RWPE2 (cell line): ENCODE measurements around the gene TPPP2.

Experiments used
- ATAC-seq: fragments of 200-7000 bp; cut with Tn5 transposase; 3 replicates; pipeline ENCODE4 v1.9.1; 2021; ENCODE audit warnings: low read depth
- DNase-seq: peaks from one replicate; pipeline ENCODE4 v3.0.0-alpha.2; 2020; ENCODE audit warnings: low spot score
- H3K27ac ChIP-seq: fragments of 450-650 bp; 2 replicates; pipeline ENCODE4 v1.5.1; 2017; ENCODE audit warnings: mild to moderate bottlenecking; ENCODE audit not compliant: poor library complexity, severe bottlenecking
- H3K27me3 ChIP-seq: fragments of 250-450 bp; sonication (Bioruptor Pico); 2 replicates; pipeline ENCODE4 v1.5.1; 2021; ENCODE audit warnings: mild to moderate bottlenecking, moderate library complexity; ENCODE audit not compliant: insufficient read depth, poor library complexity, severe bottlenecking
- H3K36me3 ChIP-seq: fragments of 250-450 bp; sonication (Bioruptor Pico); 2 replicates; pipeline ENCODE4 v1.5.1; 2020; ENCODE audit warnings: low read depth, mild to moderate bottlenecking, moderate library complexity
- H3K4me1 ChIP-seq: fragments of 250-450 bp; sonication (Bioruptor Pico); 2 replicates; pipeline ENCODE4 v1.5.1; 2021; ENCODE audit warnings: mild to moderate bottlenecking, moderate library complexity; ENCODE audit not compliant: insufficient read depth, poor library complexity, severe bottlenecking
- H3K4me3 ChIP-seq: fragments of 250-450 bp; sonication (Bioruptor Pico); 2 replicates; pipeline ENCODE4 v1.5.1; 2021; ENCODE audit warnings: mild to moderate bottlenecking, moderate library complexity; ENCODE audit not compliant: severe bottlenecking
- H3K9me3 ChIP-seq: fragments of 250-450 bp; sonication (Bioruptor Pico); 2 replicates; pipeline ENCODE4 v1.5.1; 2021; ENCODE audit warnings: mild to moderate bottlenecking, moderate library complexity; ENCODE audit not compliant: severe bottlenecking
- TF ChIP-seq, protein P1 (sequence below): fragments of 450-650 bp; IDR thresholded peaks from one replicate; pipeline ENCODE4 v1.5.1; 2017; ENCODE audit warnings: mild to moderate bottlenecking, moderate library complexity; ENCODE audit not compliant: poor library complexity, severe bottlenecking

The TPPP2 gene

DNA sequence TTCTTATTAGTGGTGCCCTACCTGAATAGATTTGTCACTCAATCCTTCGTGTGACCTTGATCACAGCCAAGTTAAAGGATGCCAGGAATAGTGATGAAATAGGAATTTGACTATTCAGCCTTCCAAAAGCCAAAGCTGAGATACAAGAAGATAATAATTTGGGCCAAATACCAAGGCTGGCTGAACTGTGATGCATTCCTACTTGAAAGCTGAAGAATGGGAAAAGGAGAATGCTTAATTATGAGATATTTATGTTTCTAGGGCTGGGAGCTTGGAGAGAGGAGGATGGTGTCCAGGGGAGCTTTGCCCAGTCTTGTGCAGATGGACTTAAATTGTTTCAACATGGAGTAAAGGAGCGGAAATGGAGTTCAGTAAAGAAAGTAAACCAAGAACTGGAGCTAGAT lies 17.4 kb downstream of the TPPP2 start:
- H3K27ac ChIP-seq, result no peak overlapping the region
- no peak for ATAC-seq
- DNase-seq, result no peak
- H3K36me3 ChIP-seq, result no peaks in the 10 kb centered on the region
- no peaks in the 10 kb centered on the region for H3K27me3 ChIP-seq
- H3K4me3 ChIP-seq, result no peak overlapping the region
- TF ChIP-seq, protein P1, sequence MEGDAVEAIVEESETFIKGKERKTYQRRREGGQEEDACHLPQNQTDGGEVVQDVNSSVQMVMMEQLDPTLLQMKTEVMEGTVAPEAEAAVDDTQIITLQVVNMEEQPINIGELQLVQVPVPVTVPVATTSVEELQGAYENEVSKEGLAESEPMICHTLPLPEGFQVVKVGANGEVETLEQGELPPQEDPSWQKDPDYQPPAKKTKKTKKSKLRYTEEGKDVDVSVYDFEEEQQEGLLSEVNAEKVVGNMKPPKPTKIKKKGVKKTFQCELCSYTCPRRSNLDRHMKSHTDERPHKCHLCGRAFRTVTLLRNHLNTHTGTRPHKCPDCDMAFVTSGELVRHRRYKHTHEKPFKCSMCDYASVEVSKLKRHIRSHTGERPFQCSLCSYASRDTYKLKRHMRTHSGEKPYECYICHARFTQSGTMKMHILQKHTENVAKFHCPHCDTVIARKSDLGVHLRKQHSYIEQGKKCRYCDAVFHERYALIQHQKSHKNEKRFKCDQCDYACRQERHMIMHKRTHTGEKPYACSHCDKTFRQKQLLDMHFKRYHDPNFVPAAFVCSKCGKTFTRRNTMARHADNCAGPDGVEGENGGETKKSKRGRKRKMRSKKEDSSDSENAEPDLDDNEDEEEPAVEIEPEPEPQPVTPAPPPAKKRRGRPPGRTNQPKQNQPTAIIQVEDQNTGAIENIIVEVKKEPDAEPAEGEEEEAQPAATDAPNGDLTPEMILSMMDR, result no peak
- no peaks in the 10 kb centered on the region for H3K9me3 ChIP-seq
- peaks cover 6% of the 10 kb centered on the region for H3K4me1 ChIP-seq

DNA sequence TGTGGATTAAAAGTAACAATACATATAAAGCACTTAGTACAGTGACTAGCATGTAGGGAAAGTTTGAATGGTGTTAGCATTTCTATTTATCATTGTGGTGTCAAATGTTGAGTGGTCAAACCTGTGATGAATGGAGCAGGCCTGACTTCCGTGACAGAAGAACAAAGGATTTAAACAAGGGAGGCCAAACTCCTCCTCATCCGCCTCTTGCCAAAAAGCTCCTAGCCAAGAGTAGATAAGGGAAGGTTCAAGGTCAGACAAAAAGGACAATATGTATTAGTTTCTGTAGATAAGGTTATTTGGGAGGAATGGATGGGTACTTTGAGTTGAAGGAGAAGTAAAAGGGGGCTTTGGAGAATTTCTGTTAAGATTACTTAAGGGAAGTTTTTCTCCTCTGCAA lies 18.6 kb downstream of the TPPP2 start:
- no peaks in the 10 kb centered on the region for H3K9me3 ChIP-seq
- ATAC-seq (no peak), DNase-seq (no peak)
- no peaks in the 10 kb centered on the region for H3K27me3 ChIP-seq
- no peaks in the 10 kb centered on the region for H3K4me1 ChIP-seq
- no peak overlapping the region for H3K4me3 ChIP-seq
- no peaks in the 10 kb centered on the region for H3K36me3 ChIP-seq
- TF ChIP-seq, protein P1, result no peak
- H3K27ac ChIP-seq, result no peak overlapping the region

DNA sequence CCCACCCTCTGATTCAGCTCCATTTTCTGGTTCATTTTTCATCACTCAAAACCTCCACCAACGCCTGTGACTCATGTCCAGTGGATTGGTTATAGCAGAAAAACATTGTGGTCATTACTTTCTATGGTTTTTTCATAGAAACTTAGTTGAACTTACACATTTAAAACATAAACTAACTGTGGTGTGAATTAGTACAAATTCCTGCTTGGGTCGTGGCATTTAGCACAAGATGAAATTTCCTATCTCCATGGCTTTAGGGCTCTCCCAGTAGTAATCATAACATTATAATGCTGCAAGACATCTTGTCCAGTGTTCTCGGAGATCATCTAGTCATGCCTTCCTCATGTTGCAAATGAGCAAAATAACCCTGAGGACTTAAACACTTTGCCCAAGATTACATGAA lies 19.3 kb downstream of the TPPP2 start:
- DNase-seq (no peak), ATAC-seq (no peak)
- TF ChIP-seq, protein P1, result no peak
- H3K27ac ChIP-seq, result no peak overlapping the region
- no peak overlapping the region for H3K4me3 ChIP-seq
- no peaks in the 10 kb centered on the region for H3K27me3 ChIP-seq
- no peaks in the 10 kb centered on the region for H3K36me3 ChIP-seq
- H3K4me1 ChIP-seq, result no peaks in the 10 kb centered on the region
- H3K9me3 ChIP-seq, result no peaks in the 10 kb centered on the region

DNA sequence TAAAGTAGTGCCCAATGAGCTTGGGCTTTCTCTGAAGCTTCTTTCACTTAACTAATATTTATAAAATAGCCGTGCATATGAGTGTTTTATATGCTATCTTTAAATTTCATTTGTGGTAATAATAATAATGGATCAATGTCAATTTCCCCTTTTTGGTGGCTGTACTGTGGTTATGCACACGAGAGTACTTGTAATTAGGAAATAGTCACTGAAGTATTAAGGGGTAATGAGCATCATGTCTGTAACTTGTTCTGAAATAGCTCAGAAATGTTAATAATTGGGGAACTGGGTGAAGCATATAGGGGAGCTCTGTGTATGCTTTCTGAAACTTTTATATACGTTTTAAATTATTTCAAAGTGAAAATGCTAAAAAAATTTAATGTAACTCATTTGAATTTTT lies 20.6 kb downstream of the TPPP2 start:
- DNase-seq, result no peak
- Histone ChIP-seq H3K9me3 (no peaks in the 10 kb centered on the region), H3K4me1 (no peaks in the 10 kb centered on the region), H3K4me3 (no peak overlapping the region), H3K27ac (no peak overlapping the region), H3K36me3 (no peaks in the 10 kb centered on the region), H3K27me3 (no peaks in the 10 kb centered on the region)
- TF ChIP-seq, protein P1, result no peak
- ATAC-seq, result no peak

DNA sequence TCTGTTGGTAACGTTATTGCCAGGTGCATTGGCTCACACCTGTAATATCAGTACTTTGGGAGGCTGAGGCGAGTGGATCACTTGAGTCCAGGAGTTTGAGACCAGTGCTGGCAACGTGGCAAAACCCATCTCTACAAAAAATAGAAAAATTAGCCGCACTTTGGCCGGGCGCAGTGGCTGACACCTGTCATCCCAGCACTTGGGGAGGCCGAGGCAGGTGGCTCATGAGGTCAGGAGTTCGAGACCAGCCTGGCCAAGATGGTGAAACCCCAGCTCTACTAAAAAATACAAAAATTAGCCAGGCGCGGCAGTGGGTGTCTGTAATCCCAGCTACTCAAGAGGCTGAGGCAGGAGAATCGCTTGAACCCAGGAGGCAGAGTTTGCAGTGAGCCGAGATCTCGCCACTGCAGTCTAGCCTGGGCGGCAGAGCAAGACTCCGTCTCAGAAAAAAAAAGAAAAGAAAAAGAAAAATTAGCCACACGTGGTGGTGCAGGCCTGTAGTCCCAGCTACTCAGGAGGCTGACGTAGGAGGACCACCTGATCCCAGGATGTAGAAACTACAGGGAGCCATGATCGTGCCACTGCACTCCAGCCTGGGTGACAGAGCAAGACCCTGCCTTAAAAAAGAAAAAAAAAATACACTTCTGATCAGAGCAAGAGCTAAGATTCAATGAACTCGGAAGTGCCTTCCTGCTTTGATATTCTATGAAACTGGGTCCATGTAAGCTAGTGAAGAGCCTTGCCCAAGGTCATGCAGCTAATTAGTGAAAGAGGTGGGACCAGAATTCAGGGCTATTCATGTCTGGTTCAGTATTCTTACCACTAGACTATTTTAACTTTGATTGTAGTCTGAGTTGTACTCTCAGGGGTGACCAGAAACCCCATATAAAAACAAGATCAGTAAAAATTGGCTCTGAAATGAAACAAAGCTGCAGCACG lies 23.4 kb downstream of the TPPP2 start:
- ATAC-seq (no peak), DNase-seq (no peak)
- Histone ChIP-seq H3K4me1 (no peaks in the 10 kb centered on the region), H3K9me3 (no peaks in the 10 kb centered on the region), H3K4me3 (no peak overlapping the region), H3K27me3 (no peaks in the 10 kb centered on the region), H3K27ac (no peak overlapping the region), H3K36me3 (no peaks in the 10 kb centered on the region)
- TF ChIP-seq, protein P1, result no peak
